Activated gamma-delta T cell (primary cell): ENCODE results near the gene OXT.
"Not testable (repeated sequence)": the region's sequence is repeated elsewhere in the genome, so short reads cannot be mapped to it uniquely, and the experiment has no call there.

ENCODE experiments used
- DNase-seq: peaks from one replicate; lab custom pipeline; 2025; lab: John Stamatoyannopoulos, UW

Gene OXT

DNA sequence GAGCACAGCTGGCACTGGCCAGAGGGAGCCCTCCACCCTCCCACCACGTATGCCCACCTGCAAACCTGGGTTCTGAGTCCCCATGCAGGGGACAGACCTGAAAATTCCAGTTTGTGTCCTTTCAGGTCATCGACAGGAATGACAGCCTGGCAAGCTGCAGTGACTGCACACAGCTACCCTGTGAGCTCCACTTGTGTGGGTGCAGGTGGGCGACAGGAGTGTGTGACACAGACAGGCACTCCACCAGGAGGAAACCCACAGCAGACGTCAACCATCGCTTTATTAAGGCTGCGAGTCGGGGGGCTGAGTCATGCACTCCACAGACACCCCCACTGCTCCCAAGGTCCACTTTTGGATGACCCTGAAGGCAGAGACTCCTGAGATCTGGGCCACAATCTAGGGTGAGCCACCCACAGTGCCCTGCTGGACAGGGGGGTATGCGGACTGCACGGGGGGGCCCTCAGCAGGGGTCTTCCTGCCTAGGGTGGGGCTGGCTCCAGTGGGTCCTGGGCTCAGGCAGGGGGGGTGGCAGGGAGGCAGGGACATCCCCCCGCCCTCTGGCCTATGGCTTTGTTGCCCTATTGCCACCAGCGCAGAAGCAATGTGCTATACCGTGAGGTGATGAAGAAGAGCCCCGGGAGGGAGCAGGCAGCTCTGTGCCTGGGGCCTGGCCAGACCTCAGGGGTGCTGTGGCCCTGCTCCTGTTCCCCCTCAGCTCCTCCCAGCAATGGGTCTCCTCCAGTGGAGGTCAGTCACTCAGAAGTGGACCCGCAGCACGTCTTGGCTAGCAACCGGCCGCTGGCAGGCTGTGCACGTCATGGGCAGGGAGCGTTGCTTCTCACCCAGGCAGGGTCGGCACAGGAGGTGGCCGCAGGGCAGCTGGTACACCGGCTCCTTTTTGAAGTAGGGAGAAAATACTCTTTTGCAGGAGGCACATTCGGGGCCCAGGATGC is 38.2 kb downstream of the OXT start:
- no peak for DNase-seq

DNA sequence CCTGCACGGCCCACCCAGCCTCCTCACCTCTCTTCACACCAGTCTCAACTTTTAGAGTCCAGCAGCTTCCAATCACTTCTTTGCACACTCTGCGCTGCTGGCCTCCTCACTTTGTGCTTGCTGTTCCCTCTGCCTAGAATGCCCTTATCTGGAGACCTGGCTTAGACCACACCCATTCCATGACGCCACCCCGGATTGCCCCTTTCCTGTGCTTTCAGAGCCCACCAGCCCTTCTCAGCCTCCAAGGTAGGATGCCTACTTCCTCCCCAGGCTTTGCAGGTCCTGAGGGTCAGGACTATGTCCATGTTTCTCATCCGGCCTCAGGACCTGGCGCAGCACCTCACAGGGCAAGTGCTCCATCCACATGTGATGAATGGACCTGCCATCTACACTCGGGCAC is 40.1 kb downstream of the OXT start:
- DNase-seq, result no peak

DNA sequence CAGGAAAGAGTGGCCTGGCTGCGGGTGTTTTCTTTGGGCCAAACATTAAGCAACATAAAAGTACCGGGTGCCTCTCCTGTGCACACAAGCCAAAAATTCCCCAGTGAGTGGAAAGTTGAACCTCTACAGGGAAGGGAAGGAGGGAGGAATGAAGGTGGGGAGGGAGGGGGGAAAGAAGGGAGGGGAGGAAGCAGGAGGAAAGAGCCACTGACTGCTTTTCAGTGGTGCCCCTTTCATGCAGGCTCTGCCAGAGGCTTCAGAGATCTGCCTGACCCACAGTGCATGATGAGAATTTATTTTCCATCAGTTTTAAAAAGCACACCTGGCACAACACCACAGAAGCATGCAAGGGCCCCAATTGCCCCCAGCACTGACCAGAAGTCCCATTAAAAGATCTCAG is 40.6 kb downstream of the OXT start:
- DNase-seq, result no peak

DNA sequence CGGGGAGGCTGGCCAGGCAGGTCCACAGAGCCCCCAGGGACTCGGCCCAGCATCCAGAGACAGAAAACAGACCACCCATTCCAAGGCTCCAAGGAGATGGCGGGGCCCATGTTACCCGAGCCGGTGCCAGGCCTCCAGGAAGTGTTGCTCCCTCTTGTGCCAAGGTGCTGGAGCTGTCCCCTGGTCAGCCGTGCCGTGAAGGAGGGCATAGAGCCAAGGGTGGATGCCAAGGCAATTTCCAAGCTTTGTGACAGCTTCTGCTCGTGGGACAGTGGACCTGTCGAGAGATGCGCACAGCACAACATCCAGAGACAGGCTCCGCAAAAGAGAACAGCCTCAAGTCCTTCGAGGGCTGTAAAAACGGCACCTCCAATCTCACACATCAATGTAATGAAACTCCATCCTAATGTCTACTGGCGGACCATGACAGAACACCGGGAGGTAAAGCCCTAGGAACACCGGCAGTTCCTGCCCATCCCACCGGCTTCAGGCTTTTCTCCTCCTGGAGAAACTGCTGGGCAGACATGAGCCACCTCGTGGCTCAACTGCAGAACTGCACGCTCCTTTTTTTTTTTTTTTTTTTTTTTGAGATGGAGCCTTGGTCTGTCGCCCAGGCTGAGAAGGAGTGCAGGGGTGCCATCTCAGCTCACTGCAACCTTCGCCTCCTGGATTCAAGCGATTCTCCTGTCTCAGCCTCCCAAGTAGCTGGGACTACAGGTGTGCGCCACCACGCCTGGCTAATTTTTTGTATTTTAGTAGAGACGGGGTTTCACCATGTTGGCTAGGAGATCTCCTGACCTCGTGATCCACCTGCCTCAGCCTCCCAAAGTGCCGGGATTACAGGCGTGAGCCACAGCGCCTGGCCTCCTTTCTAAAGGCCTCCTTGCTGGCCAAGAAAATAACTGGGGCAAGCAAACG is 44.0 kb downstream of the OXT start:
- DNase-seq, result no peak

DNA sequence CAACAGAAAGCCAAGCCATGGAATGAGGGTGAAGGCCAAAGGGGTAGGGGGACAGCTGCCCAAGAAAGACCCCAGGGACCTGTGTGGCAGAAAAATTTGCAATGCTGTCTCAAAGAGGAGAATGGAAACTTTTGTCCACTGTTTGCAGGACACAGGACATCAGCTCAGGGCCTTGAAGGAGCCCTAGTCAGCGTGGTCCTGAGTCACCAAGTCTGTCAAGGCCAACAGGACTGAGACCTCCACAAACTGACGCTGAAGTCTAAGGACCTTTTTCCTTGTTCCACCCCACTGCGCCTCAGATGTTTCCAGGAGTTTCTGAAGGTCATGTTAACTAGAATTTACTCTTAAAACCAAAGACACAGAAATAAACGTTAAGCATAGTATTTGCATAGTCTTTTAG is 44.9 kb downstream of the OXT start:
- no peak for DNase-seq

DNA sequence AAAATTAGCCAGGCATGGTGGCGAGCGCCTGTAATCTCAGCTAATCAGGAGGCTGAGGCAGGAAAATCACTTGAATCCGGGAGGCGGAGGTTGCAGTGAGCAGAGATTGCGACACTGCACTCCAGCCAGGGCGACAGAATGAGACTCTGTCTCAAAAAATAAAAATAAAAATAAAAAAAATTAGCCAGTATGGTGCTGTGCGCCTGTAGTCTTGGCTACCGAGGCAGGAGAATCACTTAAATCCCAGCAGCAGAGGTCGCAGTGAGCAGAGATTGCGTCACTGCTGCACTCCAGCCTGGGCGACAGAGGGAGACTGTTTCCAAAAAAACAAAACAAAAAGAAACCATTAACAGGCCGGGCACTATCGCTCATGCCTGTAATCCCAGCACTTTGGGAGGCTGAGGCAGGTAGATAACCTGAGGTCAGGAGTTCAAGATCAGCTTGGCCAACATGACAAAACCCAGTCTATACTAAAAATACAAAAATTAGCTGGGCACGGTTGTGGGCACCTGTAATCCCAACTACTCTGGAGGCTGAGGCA is 46.5 kb downstream of the OXT start:
- DNase-seq, result not testable (repeated sequence)

DNA sequence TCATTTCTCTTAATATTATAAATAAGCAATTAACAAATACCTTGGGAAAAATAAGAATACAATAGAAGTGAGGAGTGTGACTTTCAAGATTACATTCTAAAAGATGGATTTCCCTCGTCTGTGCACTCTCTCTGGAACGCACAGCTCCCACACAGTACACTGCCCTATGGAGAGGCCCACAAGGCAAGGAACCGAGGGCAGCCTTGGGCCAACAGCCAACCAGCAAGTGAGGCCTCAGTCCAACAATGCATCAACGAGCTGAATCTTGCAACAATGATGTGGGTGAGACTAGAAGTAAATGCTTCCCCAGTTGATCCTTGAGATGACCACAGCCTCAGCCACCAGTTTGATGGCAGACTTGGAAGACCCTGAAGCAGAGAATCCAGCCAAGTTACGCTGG is 47.6 kb downstream of the OXT start:
- DNase-seq, result no peak

DNA sequence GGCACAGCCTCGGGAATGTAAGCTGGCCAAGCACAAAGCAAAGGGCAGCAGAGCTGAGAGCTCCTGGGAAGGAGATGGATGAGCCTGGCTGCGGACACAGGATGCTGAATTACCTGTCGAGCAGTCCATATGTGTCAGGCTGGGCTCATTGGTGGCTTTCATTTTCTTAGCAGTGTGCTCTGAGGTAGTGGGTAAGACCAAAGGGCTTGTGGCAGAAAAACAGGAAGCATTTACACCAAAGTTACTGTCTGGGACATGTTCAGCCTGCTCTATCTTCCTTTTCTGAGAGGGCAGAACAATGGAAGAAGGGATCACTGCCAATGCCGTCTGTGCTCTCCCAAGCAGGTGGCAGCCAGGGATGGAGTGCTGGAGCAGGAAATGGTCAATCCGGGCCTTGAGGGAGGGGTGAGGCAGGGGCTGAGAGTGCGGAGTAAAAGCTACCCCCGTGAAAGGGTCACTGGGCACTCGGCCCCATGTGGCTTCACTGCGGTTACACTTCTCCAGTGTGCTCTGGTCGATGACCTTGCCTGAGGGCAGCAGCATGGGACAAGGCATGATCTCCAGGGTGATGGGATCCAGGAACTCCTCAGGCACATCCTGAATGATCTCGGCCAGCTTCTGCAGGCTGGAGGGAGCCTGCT is 50.0 kb downstream of the OXT start:
- no peak for DNase-seq
